K562 (cell line): ENCODE data around the gene DPEP1. TPM values are rescaled to one million over a fixed set of nuclear protein-coding genes. Genes with fewer than 3 reads are reported as not detected.
"Not testable (repeated sequence)": the region's sequence is repeated elsewhere in the genome, so short reads cannot be mapped to it uniquely, and the experiment has no call there.

Experiments used
- ATAC-seq: fragments of 200-7000 bp; cut with Tn5 transposase; 3 replicates; pipeline ENCODE4 v1.9.1; 2020; ENCODE audit warnings: moderate library complexity
- BruUV-seq: library from RNA; stranded (reverse); fragments of 400-500 nt; replicated peaks from 2 replicates; lab custom pipeline; 2021; lab: Mats Ljungman, UMichigan
- CTCF ChIA-PET: fragments of 300-600 bp; formaldehyde crosslinking; extraction: SDS; loops from one replicate; lab custom pipeline; 2021; ENCODE audit warnings: low intra/inter-chr PET ratio; lab: Yijun Ruan, JAX
- POLR2A ChIA-PET: fragments of 300-600, 350-650 bp; sonication (Branson Sonifier 250); formaldehyde crosslinking; extraction: SDS; loops from one replicate; lab custom pipeline; 2021; ENCODE audit warnings: antibody characterized with exemption, inconsistent platforms; lab: Yijun Ruan, JAX
- DNase-seq, 4 experiments: peaks; one replicate each; pipeline versions ENCODE4 v3.0.0 to v3.0.0-alpha.2; 2011 to 2018; ENCODE audit warnings: low spot score in 3 of 4, mixed read lengths in 3 of 4; ENCODE audit errors: extremely low read depth in 1 of 4
- FAIRE-seq: peaks from 2 replicates; lab custom pipeline; 2011; peaks lifted over from hg19 to GRCh38; lab: Jason Lieb, UNC
- H2AFZ ChIP-seq: 2 replicates; pipeline ENCODE4 v1.6.0; 2011; ENCODE audit warnings: low read depth, low read length, control low read depth, inconsistent platforms
- H3K27ac ChIP-seq: fragments of 200-600 bp; 3 replicates; pipeline ENCODE4 v1.8.0; 2011; ENCODE audit warnings: low read depth, mild to moderate bottlenecking, control low read depth, inconsistent platforms, low read length, moderate library complexity, mixed read lengths; ENCODE audit errors: extremely low read depth
- H3K27me3 ChIP-seq, 2 experiments: fragments of 300-600 bp in 1 of 2; 2 replicates in 1 of 2; 3 replicates in 1 of 2; pipeline versions ENCODE4 v1.6.0 to v1.8.0; 2011; ENCODE audit warnings: inconsistent platforms in 2 of 2, low read length in 2 of 2, mild to moderate bottlenecking in 1 of 2, mixed read lengths in 1 of 2, moderate library complexity in 1 of 2; ENCODE audit not compliant: control insufficient read depth in 2 of 2, insufficient read depth in 2 of 2
- H3K36me3 ChIP-seq: fragments of 300-600 bp; 3 replicates; pipeline ENCODE4 v1.8.0; 2011; ENCODE audit warnings: mild to moderate bottlenecking, low read length, inconsistent platforms; ENCODE audit not compliant: control insufficient read depth, insufficient read depth
- H3K4me1 ChIP-seq, 2 experiments: fragments of 200-600 bp in 1 of 2; replicated peaks in 1 of 2; 2 replicates in 1 of 2; 3 replicates in 1 of 2; pipeline versions ENCODE4 v1.5.1 to v1.8.0; 2011; ENCODE audit warnings: inconsistent platforms in 2 of 2, low read length in 2 of 2, mild to moderate bottlenecking in 1 of 2, mixed read lengths in 1 of 2, moderate library complexity in 1 of 2; ENCODE audit not compliant: control insufficient read depth in 2 of 2, insufficient read depth in 2 of 2
- H3K4me2 ChIP-seq: 2 replicates; pipeline ENCODE4 v1.6.1; 2011; ENCODE audit warnings: low read length, control low read depth, inconsistent platforms, mixed read lengths; ENCODE audit not compliant: insufficient read depth
- H3K4me3 ChIP-seq: fragments of 200-600 bp; sonication (generic), shearing (Covaris generic); 2 replicates; pipeline ENCODE4 v1.5.1; 2016; ENCODE audit warnings: control low read depth, inconsistent platforms
- H3K79me2 ChIP-seq: fragments of 200-600 bp; 3 replicates; pipeline ENCODE4 v1.8.0; 2011; ENCODE audit warnings: low read length, inconsistent platforms; ENCODE audit not compliant: control insufficient read depth, insufficient read depth
- H3K9ac ChIP-seq, 2 experiments: 2 replicates each; pipeline versions ENCODE4 v1.6.0 to v1.6.1; 2011; ENCODE audit warnings: low read depth in 2 of 2, low read length in 2 of 2, control low read depth in 1 of 2, inconsistent platforms in 1 of 2, mild to moderate bottlenecking in 1 of 2, mixed read lengths in 1 of 2; ENCODE audit not compliant: insufficient read depth in 1 of 2
- H3K9me1 ChIP-seq: one replicate; pipeline ENCODE4 v1.6.0; 2011; ENCODE audit warnings: inconsistent platforms, mild to moderate bottlenecking, low read length, moderate library complexity; ENCODE audit not compliant: control insufficient read depth, insufficient read depth
- H3K9me3 ChIP-seq: replicated peaks from 2 replicates; pipeline ENCODE4 v1.5.1; 2011; ENCODE audit warnings: low read depth, low read length, inconsistent platforms; ENCODE audit not compliant: control insufficient read depth, insufficient read depth
- H4K20me1 ChIP-seq: replicated peaks from 2 replicates; pipeline ENCODE4 v1.6.1; 2011; ENCODE audit warnings: low read length, inconsistent platforms, mixed read lengths; ENCODE audit not compliant: control insufficient read depth, insufficient read depth
- ARHGAP35 ChIP-seq: fragments of 450-650 bp; IDR thresholded peaks from 2 replicates; pipeline ENCODE4 v1.6.1; 2018; ENCODE audit not compliant: partially characterized antibody
- BCOR ChIP-seq: fragments of 450-650 bp; IDR thresholded peaks from 2 replicates; pipeline ENCODE4 v1.6.1; 2016
- CTBP1 ChIP-seq: fragments of 450-650 bp; IDR thresholded peaks from 2 replicates; pipeline ENCODE4 v1.6.1; 2016; ENCODE audit warnings: borderline replicate concordance
- E2F3 ChIP-seq: fragments of 250-450 bp; sonication (Bioruptor Pico); IDR thresholded peaks from 2 replicates; pipeline ENCODE4 v1.4.0; 2020; ENCODE audit warnings: mild to moderate bottlenecking
- EGR1 ChIP-seq: fragments of 450-650 bp; conservative IDR thresholded peaks from 2 replicates; pipeline ENCODE4 v1.6.1; 2017; ENCODE audit warnings: mild to moderate bottlenecking
- KAT8 ChIP-seq: fragments of 450-650 bp; IDR thresholded peaks from 2 replicates; pipeline ENCODE4 v1.6.1; 2016; ENCODE audit warnings: low read depth, mild to moderate bottlenecking
- KLF13 ChIP-seq: fragments of 450-650 bp; IDR thresholded peaks from 2 replicates; pipeline ENCODE4 v1.6.1; 2016; ENCODE audit warnings: missing genetic modification characterization, low read depth, mild to moderate bottlenecking, missing compliant biosample characterization, moderate library complexity, borderline replicate concordance
- PCBP1 ChIP-seq: fragments of 200-400 bp; formaldehyde crosslinking; IDR thresholded peaks from 2 replicates; pipeline ENCODE4 v1.6.1; 2018; ENCODE audit warnings: mild to moderate bottlenecking, low read depth, low read length; ENCODE audit not compliant: poor library complexity, severe bottlenecking
- POLR3A ChIP-seq: IDR thresholded peaks from 2 replicates; pipeline ENCODE4 v1.6.1; 2011; ENCODE audit warnings: borderline replicate concordance, mild to moderate bottlenecking, moderate library complexity; ENCODE audit not compliant: insufficient read length, insufficient read depth; ENCODE audit errors: extremely low read depth
- RBFOX2 ChIP-seq: fragments of 200-400 bp; formaldehyde crosslinking; IDR thresholded peaks from 2 replicates; pipeline ENCODE4 v1.6.1; 2017; ENCODE audit warnings: low read depth, mild to moderate bottlenecking, low read length, moderate library complexity
- SLC30A9 ChIP-seq: fragments of 250-450 bp; sonication (Bioruptor Pico); IDR thresholded peaks from 2 replicates; pipeline ENCODE4 v1.8.0; 2022; ENCODE audit warnings: mild to moderate bottlenecking, moderate library complexity
- TRIM24 ChIP-seq, 2 experiments: fragments of 450-650 bp; IDR thresholded peaks; 2 replicates each; pipeline ENCODE4 v1.6.1; 2016
- ZC3H4 ChIP-seq: sonication (generic); formaldehyde crosslinking; IDR thresholded peaks from 2 replicates; pipeline ENCODE4 v1.9.0; 2021; ENCODE audit warnings: missing genetic modification reagents, borderline replicate concordance
- ZNF143 ChIP-seq: sonication (generic); formaldehyde crosslinking; IDR thresholded peaks from 2 replicates; pipeline ENCODE4 v1.9.0; 2022; ENCODE audit warnings: mild to moderate bottlenecking, missing genetic modification reagents
- ZNF197 ChIP-seq: fragments of 200-800 bp; sonication (Bioruptor generic); IDR thresholded peaks from 2 replicates; pipeline ENCODE4 v1.6.1; 2016; ENCODE audit warnings: low read depth, missing genetic modification characterization, missing compliant biosample characterization
- ZNF431 ChIP-seq: sonication (generic); formaldehyde crosslinking; IDR thresholded peaks from 2 replicates; pipeline ENCODE4 v1.8.0; 2022; ENCODE audit warnings: mild to moderate bottlenecking, missing genetic modification reagents
- ZZZ3 ChIP-seq: fragments of 450-650 bp; IDR thresholded peaks from 2 replicates; pipeline ENCODE4 v1.6.1; 2016; ENCODE audit warnings: antibody characterized with exemption, mild to moderate bottlenecking, moderate library complexity
- WGBS: fragments of 100-300 bp; shearing (Covaris generic); methylation state at CpG from one replicate; pipeline ENCODE4 v1.1.6; 2016; ENCODE audit warnings: low coverage, mixed read lengths; ENCODE audit not compliant: insufficient coverage; ENCODE audit errors: missing lambda C conversion rate; 5-methylcytosine and 5-hydroxymethylcytosine counted together
- in situ Hi-C: fragments of 300-500 bp; cut with MboI; formaldehyde crosslinking; loops from 4 replicates; pipeline ENCODE4 v1.15.0; 2018; ENCODE audit warnings: inconsistent platforms, mixed read lengths
- intact Hi-C: fragments of 100-400 bp; cut with micrococcal nuclease; formaldehyde crosslinking; loops from 2 replicates; pipeline ENCODE4 v1.14.2; 2022
- polyA plus RNA-seq, 8 experiments: library from polyadenylated mRNA; depleted of rRNA in 4 of 8; stranded (reverse) in 5 of 8; unstranded in 3 of 8; fragments of >200 nt; fragmentation: Nextera tagmentation in 2 of 8; fragmentation: Illumina TruSeq in 1 of 8; extraction: Ambion mirVana in 2 of 8; extraction: Trizol in 1 of 8; gene quantifications; 2 replicates each; pipeline versions ENCODE4 v1.2.1 to v1.2.3, GENCODE V29; 2011 to 2014; ENCODE audit warnings: inconsistent platforms in 1 of 8, missing spikeins in 1 of 8
- total RNA-seq, 7 experiments: library from RNA; depleted of rRNA in 6 of 7; stranded (reverse); fragments of >200 nt in 6 of 7; fragmentation: Illumina TruSeq in 2 of 7; extraction: Trizol in 2 of 7; gene quantifications; 2 replicates each; pipeline versions ENCODE4 v1.2.1 to v1.2.3, GENCODE V29; 2011 to 2021; ENCODE audit warnings: low replicate concordance in 1 of 7
- TF ChIP-seq, protein P1 (sequence below): fragments of 450-650 bp; IDR thresholded peaks from 2 replicates; pipeline ENCODE4 v1.6.1; 2017; ENCODE audit warnings: antibody characterized with exemption

Gene DPEP1
- total and polyA plus RNA-seq, 9 of the 15 experiments (the other 6 are each of a cell fraction or from before 2014, with no cell fraction given), result 0.14 to 0.31 (median 0.20) TPM; not detected in 6

DNA sequence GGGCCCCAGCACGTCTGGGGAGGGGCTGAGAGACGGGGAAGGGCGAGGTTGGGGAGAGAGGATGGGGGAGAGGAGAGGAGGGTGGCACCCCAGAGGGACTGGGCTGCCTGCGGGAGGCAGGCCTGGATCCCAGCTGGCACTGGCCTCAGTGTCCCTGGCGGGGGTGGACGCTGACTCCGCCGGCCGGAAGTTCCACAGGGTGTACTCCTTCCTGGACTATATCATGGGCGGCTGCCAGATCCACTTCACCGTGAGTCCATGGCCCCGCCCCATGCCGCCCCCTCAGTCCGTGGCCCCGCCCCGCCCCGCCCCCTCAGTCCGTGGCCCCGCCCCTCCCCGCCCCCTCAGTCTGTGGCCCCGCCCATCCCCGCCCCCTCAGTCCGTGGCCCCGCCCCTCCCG, 26.6 kb upstream of the DPEP1 start (continued):
- TF ChIP-seq, protein P1, sequence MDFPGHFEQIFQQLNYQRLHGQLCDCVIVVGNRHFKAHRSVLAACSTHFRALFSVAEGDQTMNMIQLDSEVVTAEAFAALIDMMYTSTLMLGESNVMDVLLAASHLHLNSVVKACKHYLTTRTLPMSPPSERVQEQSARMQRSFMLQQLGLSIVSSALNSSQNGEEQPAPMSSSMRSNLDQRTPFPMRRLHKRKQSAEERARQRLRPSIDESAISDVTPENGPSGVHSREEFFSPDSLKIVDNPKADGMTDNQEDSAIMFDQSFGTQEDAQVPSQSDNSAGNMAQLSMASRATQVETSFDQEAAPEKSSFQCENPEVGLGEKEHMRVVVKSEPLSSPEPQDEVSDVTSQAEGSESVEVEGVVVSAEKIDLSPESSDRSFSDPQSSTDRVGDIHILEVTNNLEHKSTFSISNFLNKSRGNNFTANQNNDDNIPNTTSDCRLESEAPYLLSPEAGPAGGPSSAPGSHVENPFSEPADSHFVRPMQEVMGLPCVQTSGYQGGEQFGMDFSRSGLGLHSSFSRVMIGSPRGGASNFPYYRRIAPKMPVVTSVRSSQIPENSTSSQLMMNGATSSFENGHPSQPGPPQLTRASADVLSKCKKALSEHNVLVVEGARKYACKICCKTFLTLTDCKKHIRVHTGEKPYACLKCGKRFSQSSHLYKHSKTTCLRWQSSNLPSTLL, result no peak
- TF ChIP-seq KLF13 (tag) (no peak), ZC3H4 (no peak), CTBP1 (no peak), ZNF431 (CRISPR knock-in tag) (no peak), E2F3 (CRISPR knock-in tag) (no peak), KAT8 (no peak), PCBP1 (peak; percentile 53), ARHGAP35 (no peak), EGR1 (peak; percentile 62), BCOR (no peak), SLC30A9 (CRISPR knock-in tag) (no peak), ZNF197 (CRISPR knock-in tag) (no peak), TRIM24 (IDR thresholded peaks at IDR 0.05) (peak; percentile 54 to 63; a peak in 2 of 4 replicates), POLR3A (no peak), ZNF143 (CRISPR knock-in tag) (no peak), ZZZ3 (no peak), RBFOX2 (peak; percentile 37; the same call in 1 of the 2 replicates)

DNA sequence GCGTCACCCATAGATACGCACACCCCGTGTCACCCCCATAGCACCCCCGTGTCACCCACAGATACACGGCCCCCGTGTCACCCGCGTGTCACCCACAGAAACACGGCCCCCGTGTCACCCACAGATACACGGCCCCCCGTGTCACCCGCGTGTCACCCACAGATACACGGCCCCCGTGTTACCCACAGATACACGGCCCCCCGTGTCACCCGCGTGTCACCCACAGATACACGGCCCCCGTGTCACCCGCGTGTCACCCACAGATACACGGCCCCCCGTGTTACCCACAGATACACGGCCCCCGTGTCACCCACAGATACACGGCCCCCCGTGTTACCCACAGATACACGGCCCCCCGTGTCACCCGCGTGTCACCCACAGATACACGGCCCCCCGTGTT, 25.8 kb upstream of the DPEP1 start:
- H3K27me3 ChIP-seq, BruUV-seq, H4K20me1 ChIP-seq, intact Hi-C loops, H3K9ac ChIP-seq, FAIRE-seq, H3K9me1 ChIP-seq, ATAC-seq, in situ Hi-C loops, H3K27ac ChIP-seq, POLR2A ChIA-PET, H3K4me2 ChIP-seq, DNase-seq, H2AFZ ChIP-seq, H3K79me2 ChIP-seq, CTCF ChIA-PET, H3K4me3 ChIP-seq: not testable (repeated sequence)
- peaks cover 17% of the 10 kb centered on the region for H3K9me3 ChIP-seq
- WGBS, result no CpG with 5 or more reads among the region's 36 CpGs
- peaks cover 0 to 58% of the 10 kb centered on the region in 2 experiments; a peak in 2 of 5 replicates for H3K4me1 ChIP-seq
- H3K36me3 ChIP-seq, result peaks cover 77% of the 10 kb centered on the region; the same call in 2 of the 3 replicates
